Measurements from ENCODE around the gene EMC9.
A peak's percentile ranks its signal among the peaks of the same experiment; 100 is the strongest.

Gene EMC9

GRCh38 chr14:24143511-24143910 is 2.1 kb upstream of the EMC9 start:
- H3K4me1 ChIP-seq (ENCODE audit: control insufficient read depth, insufficient read depth, low read length): peaks cover 28% of the 10 kb centered on the region
- H3K4me3 ChIP-seq (ENCODE audit: low read length): no peak overlapping the region
- H3K9me3 ChIP-seq (ENCODE audit: control insufficient read depth, low read length): no peaks in the 10 kb centered on the region
- peaks cover 9% of the 10 kb centered on the region for H3K36me3 ChIP-seq (ENCODE audit: control insufficient read depth, insufficient read depth, low read length)
- no peaks in the 10 kb centered on the region for H3K27me3 ChIP-seq (ENCODE audit: control insufficient read depth, insufficient read depth, low read length)
- no peak overlapping the region for H3K9ac ChIP-seq (ENCODE audit: low read length)

GRCh38 chr14:24139272-24139934 is 2.0 kb downstream of the EMC9 start:
- Histone ChIP-seq H3K36me3 (ENCODE audit: control insufficient read depth, insufficient read depth, low read length) (peaks cover 9% of the 10 kb centered on the region), H3K9ac (ENCODE audit: low read length) (no peak overlapping the region), H3K9me3 (ENCODE audit: control insufficient read depth, low read length) (no peaks in the 10 kb centered on the region), H3K27me3 (ENCODE audit: control insufficient read depth, insufficient read depth, low read length) (no peaks in the 10 kb centered on the region), H3K4me1 (ENCODE audit: control insufficient read depth, insufficient read depth, low read length) (peaks cover 32% of the 10 kb centered on the region), H3K4me3 (ENCODE audit: low read length) (no peak overlapping the region)

GRCh38 chr14:24138396-24139271 is 2.8 kb downstream of the EMC9 start:
- H3K4me3 ChIP-seq (ENCODE audit: low read length): no peak overlapping the region
- H3K9ac ChIP-seq (ENCODE audit: low read length): no peak overlapping the region
- no peaks in the 10 kb centered on the region for H3K27me3 ChIP-seq (ENCODE audit: control insufficient read depth, insufficient read depth, low read length)
- peaks cover 3% of the 10 kb centered on the region for H3K36me3 ChIP-seq (ENCODE audit: control insufficient read depth, insufficient read depth, low read length)
- H3K9me3 ChIP-seq (ENCODE audit: control insufficient read depth, low read length): no peaks in the 10 kb centered on the region
- peaks cover 32% of the 10 kb centered on the region for H3K4me1 ChIP-seq (ENCODE audit: control insufficient read depth, insufficient read depth, low read length)

DNA sequence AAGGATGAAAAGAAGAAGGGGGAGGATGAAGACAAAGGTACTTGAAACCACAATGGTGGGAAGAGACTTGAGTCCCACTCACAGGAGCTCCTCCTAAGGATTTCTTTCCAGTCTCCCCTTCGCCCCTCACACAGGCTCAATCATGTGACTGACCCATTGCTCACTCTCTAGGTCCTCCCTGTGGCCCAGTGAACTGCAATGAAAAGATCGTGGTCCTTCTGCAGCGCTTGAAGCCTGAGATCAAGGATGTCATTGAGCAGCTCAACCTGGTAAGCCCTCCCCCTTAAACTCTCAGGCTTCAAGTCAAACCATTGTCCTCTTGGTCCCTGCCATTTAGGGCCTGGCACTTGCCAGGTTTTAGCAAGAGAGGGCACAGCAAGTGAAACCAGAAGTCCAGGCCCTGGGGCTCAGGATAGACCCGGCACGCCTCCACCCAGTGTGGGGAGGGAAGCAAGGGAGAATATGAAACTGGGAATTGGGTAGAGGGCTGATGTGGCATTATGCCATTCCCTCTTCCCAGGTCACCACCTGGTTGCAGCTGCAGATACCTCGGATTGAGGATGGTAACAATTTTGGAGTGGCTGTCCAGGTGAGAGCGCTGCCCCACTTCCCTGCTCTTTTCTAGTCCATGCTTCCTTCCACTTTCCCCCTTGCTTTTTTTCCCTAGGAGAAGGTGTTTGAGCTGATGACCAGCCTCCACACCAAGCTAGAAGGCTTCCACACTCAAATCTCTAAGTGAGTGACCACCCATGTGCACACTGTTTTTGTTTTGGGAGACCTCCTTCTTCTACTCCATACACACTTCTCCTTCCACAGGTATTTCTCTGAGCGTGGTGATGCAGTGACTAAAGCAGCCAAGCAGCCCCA is 3.6 kb downstream of the EMC9 start:
- H3K9me3 ChIP-seq (ENCODE audit: control insufficient read depth, low read length): no peaks in the 10 kb centered on the region
- no peaks in the 10 kb centered on the region for H3K27me3 ChIP-seq (ENCODE audit: control insufficient read depth, insufficient read depth, low read length)
- no peak overlapping the region for H3K4me3 ChIP-seq (ENCODE audit: low read length)
- peaks cover 32% of the 10 kb centered on the region for H3K4me1 ChIP-seq (ENCODE audit: control insufficient read depth, insufficient read depth, low read length)
- H3K36me3 ChIP-seq (ENCODE audit: control insufficient read depth, insufficient read depth, low read length): no peaks in the 10 kb centered on the region
- no peak overlapping the region for H3K9ac ChIP-seq (ENCODE audit: low read length)

- no peaks in the 10 kb centered on the region for H3K36me3 ChIP-seq (ENCODE audit: control insufficient read depth, insufficient read depth, low read length)
- H3K4me1 ChIP-seq (ENCODE audit: control insufficient read depth, insufficient read depth, low read length): peaks cover 31% of the 10 kb centered on the region
- peak overlapping the region; percentile 87 for H3K9ac ChIP-seq (ENCODE audit: low read length)
- no peaks in the 10 kb centered on the region for H3K27me3 ChIP-seq (ENCODE audit: control insufficient read depth, insufficient read depth, low read length)
- H3K9me3 ChIP-seq (ENCODE audit: control insufficient read depth, low read length): no peaks in the 10 kb centered on the region
- H3K4me3 ChIP-seq (ENCODE audit: low read length): peak overlapping the region; percentile 33
These were observed 4.5 kb downstream of the EMC9 start for GRCh38 chr14:24136684-24137528.

DNA sequence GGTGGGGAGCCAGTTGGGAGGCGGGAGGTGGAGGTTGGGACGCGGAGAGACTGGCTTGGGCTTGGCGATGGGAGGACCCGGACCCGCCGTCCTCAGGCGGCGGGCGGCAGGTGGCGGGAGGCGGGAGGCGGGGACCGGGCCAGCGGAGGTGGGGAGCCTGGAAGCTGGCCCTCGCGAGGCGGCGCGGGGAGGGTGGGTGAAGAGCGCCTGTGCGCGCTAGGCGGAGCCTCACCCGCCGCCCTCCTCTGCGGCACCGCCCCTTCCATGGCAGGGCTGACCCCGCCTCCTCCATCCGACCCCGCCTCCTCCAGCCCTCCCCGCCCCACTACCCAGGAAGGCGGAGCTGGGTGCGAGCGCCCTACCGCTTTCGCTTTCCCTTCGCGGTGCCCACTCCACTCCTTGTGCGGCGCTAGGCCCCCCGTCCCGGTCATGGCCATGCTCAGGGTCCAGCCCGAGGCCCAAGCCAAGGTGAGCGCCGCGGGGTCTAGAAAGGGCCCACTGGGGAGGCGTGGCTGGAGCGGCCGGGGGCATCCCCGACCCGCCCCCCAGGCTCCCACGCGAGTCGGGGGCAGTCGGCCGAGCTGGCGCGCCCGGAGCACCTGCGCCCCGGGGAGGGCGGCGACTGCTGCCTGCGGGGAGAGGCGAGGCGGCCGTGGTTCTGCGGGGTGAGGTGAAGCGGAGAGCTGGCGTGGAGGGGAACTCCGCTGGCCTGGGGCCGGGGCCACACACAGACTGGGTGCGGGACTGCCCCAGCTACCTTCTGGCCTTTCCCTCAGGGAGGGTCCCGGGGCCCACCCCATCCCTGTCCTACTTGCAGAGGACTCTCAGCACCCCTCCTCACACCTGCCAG is 5.3 kb downstream of the EMC9 start, which contains the start of gene PSME1:
Gene PSME1 (plus strand): TSS at position 361 of the 850 bp plus-strand sequence. CDS start 69 bp downstream, at position 430.
- Histone ChIP-seq H3K4me3 (ENCODE audit: low read length) (peak within 1 kb of the TSS; percentile 33), H3K4me1 (ENCODE audit: control insufficient read depth, insufficient read depth, low read length) (peaks cover 29% of the 10 kb centered on the region), H3K36me3 (ENCODE audit: control insufficient read depth, insufficient read depth, low read length) (no peaks in the 10 kb centered on the region), H3K9ac (ENCODE audit: low read length) (peak within 1 kb of the TSS; percentile 87), H3K9me3 (ENCODE audit: control insufficient read depth, low read length) (no peaks in the 10 kb centered on the region), H3K27me3 (ENCODE audit: control insufficient read depth, insufficient read depth, low read length) (no peaks in the 10 kb centered on the region)

DNA sequence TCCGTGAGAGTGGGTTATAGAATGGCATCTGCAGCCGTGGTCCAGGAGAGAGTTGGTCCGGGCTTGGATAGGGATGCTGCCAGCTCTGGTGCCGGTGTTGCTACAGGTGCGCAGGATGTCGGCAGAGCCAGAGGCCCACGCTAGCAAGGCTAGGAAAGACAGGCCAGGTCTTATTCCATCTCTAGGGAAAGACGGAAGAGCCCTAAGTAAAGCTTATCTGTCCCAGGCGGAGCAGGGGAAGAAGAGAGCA is 5.9 kb downstream of the EMC9 start:
- Histone ChIP-seq H3K4me1 (ENCODE audit: control insufficient read depth, insufficient read depth, low read length) (peaks cover 29% of the 10 kb centered on the region), H3K36me3 (ENCODE audit: control insufficient read depth, insufficient read depth, low read length) (no peaks in the 10 kb centered on the region), H3K4me3 (ENCODE audit: low read length) (peak overlapping the region; percentile 20), H3K27me3 (ENCODE audit: control insufficient read depth, insufficient read depth, low read length) (no peaks in the 10 kb centered on the region), H3K9ac (ENCODE audit: low read length) (peak overlapping the region; percentile 67), H3K9me3 (ENCODE audit: control insufficient read depth, low read length) (no peaks in the 10 kb centered on the region)

DNA sequence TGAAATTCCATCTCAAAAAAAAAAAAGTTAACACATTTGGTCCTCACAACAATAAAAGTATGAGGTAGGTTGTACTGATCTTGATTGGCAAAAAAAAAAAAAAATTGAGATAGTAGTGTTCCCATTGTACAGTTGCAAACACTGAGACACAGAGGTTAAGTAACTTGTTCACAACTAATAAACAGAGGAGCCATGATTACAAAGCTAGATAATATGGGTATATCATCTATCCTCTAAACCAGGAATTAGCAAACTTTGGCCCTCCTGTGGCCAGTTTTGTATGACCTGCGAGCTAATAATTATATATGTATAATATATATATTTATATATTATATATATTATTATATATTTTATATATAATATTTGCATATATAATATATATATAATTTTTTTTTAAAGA is 7.7 kb downstream of the EMC9 start:
- H3K9me3 ChIP-seq (ENCODE audit: control insufficient read depth, low read length): no peaks in the 10 kb centered on the region
- no peak overlapping the region for H3K4me3 ChIP-seq (ENCODE audit: low read length)
- no peak overlapping the region for H3K9ac ChIP-seq (ENCODE audit: low read length)
- peaks cover 24% of the 10 kb centered on the region for H3K4me1 ChIP-seq (ENCODE audit: control insufficient read depth, insufficient read depth, low read length)
- H3K36me3 ChIP-seq (ENCODE audit: control insufficient read depth, insufficient read depth, low read length): no peaks in the 10 kb centered on the region
- H3K27me3 ChIP-seq (ENCODE audit: control insufficient read depth, insufficient read depth, low read length): no peaks in the 10 kb centered on the region

DNA sequence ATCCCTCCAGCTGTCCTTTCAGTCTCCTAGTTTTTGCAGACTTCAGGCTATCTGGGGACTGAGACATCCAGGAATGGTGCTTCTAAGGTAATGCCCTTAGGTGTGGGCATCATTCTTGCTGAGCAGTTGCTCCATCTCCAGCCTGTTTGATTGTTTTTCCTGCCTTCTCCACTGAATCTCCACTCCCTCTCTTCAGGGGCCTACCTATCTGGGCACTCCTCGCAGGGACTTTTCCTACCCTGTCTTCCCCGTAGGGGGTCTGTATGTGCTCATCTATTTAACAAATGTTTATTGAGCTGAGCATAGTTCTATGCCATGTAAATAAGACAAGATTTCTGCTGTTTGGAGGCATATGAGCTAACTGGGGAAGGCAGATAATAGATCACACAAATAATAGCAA is 8.4 kb downstream of the EMC9 start:
- Histone ChIP-seq H3K4me1 (ENCODE audit: control insufficient read depth, insufficient read depth, low read length) (peaks cover 22% of the 10 kb centered on the region), H3K9ac (ENCODE audit: low read length) (no peak overlapping the region), H3K4me3 (ENCODE audit: low read length) (no peak overlapping the region), H3K27me3 (ENCODE audit: control insufficient read depth, insufficient read depth, low read length) (no peaks in the 10 kb centered on the region), H3K9me3 (ENCODE audit: control insufficient read depth, low read length) (no peaks in the 10 kb centered on the region), H3K36me3 (ENCODE audit: control insufficient read depth, insufficient read depth, low read length) (no peaks in the 10 kb centered on the region)

- no peak overlapping the region for H3K9ac ChIP-seq (ENCODE audit: low read length)
- no peak overlapping the region for H3K4me3 ChIP-seq (ENCODE audit: low read length)
- H3K27me3 ChIP-seq (ENCODE audit: control insufficient read depth, insufficient read depth, low read length): no peaks in the 10 kb centered on the region
- H3K9me3 ChIP-seq (ENCODE audit: control insufficient read depth, low read length): no peaks in the 10 kb centered on the region
- no peaks in the 10 kb centered on the region for H3K36me3 ChIP-seq (ENCODE audit: control insufficient read depth, insufficient read depth, low read length)
- H3K4me1 ChIP-seq (ENCODE audit: control insufficient read depth, insufficient read depth, low read length): peaks cover 14% of the 10 kb centered on the region
These were observed 9.2 kb downstream of the EMC9 start for GRCh38 chr14:24132061-24132685.

Measured in mucosa of stomach (tissue), 1 donor.